HEK293T (cell line): ENCODE measurements around the gene FRK.

ENCODE experiments used
- CTBP1 ChIP-seq: fragments of 450-650 bp; IDR thresholded peaks from 2 replicates; pipeline ENCODE4 v1.6.1; 2016; ENCODE audit warnings: borderline replicate concordance
- FOXM1 ChIP-seq: fragments of 450-650 bp; IDR thresholded peaks from 2 replicates; pipeline ENCODE4 v1.6.1; 2017; ENCODE audit warnings: mild to moderate bottlenecking, borderline replicate concordance
- SP1 ChIP-seq: fragments of 450-650 bp; IDR thresholded peaks from 2 replicates; pipeline ENCODE4 v1.6.1; 2017

DNA sequence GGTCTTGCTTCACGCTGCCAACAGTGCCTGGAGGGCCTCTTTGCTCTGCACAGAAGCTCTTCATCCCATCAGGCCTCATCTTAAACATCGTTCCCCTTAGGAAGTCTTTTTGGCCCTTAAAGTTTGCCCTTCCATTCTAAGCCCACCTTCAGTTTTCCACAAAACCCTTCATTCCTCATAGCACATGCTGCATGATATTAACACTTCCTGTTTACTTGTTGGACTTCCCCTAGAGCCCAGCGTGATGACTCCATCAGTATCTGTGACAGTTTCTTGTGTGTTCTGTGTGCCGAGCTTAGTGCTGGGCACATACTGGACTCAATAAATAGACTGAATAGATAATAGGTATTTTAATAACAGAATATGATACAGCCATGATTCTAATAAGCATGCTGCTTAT is 42.2 kb upstream of the FRK start:
- TF ChIP-seq SP1 (no peak), FOXM1 (no peak), CTBP1 (no peak)
